Ammon's horn (tissue), 1 donor: ENCODE measurements around the gene ATP6V0B.

Experiments
- DNase-seq: peaks from one replicate; pipeline ENCODE4 v3.0.0-alpha.2; 2016; ENCODE audit warnings: low spot score

Gene ATP6V0B

DNA sequence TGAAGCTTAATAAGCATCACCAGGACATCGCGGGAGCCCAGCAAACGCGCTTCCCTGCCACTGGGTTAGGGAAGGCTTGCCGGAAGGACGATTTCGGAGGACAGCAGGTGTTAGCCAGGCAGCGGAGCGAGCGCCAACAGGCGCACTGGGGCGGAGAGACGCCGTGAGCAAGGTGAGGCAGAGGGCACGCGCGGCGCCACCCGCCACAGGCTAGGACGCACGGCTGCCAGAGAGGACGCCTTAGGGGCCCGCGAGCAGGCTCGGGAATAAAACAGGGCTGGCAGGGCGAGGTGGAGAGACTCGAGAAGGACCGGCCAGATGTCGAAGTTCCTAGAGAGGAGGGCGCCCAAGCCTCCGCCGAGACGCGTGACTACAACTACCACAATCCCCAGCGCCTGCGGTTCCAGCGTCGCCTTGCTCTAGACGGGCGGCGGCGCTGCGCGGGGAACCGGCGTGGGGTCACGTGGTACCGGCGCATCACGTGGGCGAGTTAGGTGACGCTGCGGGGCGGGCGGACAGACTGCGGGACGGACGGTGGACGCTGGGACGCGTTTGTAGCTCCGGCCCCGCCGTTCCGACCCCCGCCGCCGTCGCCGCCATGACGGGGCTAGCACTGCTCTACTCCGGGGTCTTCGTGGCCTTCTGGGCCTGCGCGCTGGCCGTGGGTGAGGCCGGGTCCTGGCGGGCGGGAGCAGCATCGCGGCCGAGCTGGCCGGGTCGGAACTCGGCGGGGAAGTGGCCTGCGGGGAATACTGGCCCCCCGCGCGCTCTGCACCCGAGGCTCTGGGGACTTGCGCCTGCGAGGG lies at the start of gene ATP6V0B:
Gene ATP6V0B (plus strand): TSS at position 518 of the 806 bp plus-strand sequence. CDS start 81 bp downstream, at position 599.
- DNase-seq: peak; percentile 98

- no peak for DNase-seq
These were observed 48.9 kb upstream of the ATP6V0B start for GRCh38 chr1:43925846-43926245.

- no peak for DNase-seq
These were observed 44.4 kb upstream of the ATP6V0B start for GRCh38 chr1:43930168-43930948.

DNA sequence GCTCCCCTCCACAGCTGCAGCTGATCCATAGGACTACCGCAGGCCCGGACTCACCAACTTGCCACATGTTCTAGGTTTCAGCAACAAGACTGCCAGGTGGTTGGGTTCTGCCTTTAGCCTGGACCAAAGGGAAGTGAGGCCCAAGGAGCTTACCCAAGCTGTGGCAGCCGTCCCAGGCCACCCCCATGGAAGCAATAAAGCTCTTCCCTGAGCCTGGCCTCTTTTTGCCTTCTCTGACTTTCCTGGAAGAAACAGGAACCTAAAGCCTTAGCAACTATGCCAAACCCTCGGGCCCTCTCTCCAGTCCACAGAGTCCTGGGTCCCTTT lies 43.8 kb upstream of the ATP6V0B start:
- no peak for DNase-seq

DNA sequence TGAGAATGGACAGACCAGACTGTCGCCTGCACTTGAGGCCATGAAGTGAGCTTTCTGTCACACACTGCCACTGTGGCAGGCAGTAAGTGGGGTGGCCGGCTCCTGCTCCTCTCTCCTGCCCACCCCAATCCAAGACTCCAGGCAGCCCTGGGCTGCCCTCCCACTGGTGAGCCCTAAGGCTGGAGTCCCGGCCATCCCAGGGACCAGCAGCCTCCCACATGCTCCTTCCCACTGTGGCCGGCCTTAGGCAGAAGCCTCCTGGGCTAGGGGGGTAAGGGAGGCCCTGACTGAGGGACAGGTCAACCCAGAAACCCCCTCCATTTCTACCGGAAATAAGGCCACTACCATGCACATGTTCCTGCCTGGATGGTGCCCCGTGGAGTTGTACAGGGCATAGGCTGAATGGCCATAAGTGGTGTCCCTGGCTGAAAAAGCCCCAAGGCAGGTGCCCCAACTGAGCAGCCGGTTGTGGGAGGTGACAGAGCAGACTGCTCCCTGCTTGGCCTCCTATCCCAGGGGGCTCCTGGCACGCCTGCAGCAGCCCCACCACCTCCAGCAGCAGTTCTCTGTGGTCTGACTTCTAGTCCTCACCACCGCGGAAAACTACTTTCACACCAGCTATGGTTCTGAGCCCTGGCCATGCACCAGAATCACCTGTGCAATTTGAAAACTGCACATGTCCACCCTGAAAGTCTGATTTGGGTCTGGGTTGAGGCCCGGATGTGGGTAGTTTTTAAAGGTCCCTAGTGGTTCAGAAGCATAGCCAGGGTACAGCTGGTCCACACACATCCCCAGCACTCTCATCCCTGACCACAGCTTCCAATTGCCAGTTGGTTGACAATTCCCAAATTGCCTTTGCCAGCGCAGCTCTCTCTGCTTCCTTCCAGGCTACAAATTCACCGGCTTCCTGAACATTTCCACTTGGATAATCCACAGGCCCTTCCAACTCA lies 42.8 kb upstream of the ATP6V0B start:
- no peak for DNase-seq

DNA sequence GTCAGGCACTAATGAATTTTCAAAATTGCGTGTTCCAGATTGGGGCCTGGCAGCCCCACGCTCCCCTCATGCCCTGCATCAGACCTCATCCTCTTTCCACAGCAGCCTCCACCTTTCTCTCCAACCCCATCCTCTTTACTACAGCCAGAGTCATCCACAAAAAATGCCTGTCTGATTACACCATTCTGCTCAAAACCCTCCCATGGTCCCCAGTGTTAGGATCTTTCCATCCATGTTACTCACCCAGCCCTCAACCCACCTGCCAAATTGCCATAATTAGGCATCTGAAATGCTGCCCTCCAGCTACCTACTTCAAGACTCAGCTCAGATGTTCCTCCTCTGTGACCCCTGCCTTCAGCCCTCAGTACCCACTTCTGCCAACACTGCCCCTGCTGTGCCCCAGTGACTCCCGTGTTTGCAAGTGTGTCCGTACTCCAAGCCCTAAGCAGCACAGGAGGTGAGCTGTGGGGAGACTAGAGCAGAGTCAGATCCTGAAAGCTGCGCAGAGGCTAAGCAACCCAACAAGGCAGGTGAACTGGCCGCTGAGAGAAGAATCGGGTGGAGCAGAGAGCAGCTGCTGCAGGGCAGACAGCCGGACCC lies 41.9 kb upstream of the ATP6V0B start:
- no peak for DNase-seq

DNA sequence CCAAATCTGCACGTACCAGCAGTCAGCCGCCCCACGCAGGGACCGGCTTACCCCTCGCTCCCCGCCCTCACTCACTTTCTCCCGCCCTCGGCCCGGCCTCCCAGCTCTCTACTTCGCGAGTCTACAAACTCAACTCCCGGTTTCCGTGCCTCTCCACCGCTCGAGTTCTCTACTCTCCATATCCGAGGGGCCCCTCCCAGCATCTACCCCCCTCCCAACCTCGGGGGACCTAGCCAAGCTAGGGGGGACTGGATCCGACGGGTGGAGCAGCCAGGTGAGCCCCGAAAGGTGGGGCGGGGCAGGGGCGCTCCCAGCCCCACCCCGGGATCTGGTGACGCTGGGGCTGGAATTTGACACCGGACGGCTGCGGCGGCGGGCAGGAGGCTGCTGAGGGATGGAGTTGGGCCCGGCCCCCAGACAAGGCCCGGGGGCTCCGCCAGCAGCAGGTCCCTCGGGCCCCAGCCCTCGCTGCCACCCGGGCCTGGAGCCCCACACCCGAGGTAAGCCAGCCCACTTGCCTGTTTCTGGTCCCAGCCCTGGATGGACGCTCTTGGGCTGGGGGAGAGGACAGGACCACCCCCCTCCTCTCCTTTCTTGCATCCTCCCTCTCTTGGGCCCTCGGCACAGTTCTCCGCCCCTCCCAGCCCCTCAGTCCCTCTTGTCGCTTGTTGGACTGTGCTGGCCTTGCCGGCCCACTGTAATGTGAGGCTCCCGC lies 41.2 kb upstream of the ATP6V0B start, which contains the start of gene ARTN:
Gene ARTN (plus strand): TSS at position 416 of the 715 bp plus-strand sequence. CDS start 1,856 bp downstream, outside the sequence.
- DNase-seq: no peak

GRCh38 chr1:43934101-43934985 lies 40.4 kb upstream of the ATP6V0B start:
- DNase-seq: peak; percentile 70

GRCh38 chr1:43934986-43935324 lies 39.8 kb upstream of the ATP6V0B start:
- DNase-seq: no peak

GRCh38 chr1:43935711-43936427 lies 38.9 kb upstream of the ATP6V0B start:
- no peak for DNase-seq

DNA sequence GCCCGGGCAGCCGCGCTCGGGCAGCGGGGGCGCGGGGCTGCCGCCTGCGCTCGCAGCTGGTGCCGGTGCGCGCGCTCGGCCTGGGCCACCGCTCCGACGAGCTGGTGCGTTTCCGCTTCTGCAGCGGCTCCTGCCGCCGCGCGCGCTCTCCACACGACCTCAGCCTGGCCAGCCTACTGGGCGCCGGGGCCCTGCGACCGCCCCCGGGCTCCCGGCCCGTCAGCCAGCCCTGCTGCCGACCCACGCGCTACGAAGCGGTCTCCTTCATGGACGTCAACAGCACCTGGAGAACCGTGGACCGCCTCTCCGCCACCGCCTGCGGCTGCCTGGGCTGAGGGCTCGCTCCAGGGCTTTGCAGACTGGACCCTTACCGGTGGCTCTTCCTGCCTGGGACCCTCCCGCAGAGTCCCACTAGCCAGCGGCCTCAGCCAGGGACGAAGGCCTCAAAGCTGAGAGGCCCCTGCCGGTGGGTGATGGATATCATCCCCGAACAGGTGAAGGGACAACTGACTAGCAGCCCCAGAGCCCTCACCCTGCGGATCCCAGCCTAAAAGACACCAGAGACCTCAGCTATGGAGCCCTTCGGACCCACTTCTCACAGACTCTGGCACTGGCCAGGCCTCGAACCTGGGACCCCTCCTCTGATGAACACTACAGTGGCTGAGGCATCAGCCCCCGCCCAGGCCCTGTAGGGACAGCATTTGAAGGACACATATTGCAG lies 38.2 kb upstream of the ATP6V0B start:
- no peak for DNase-seq

DNA sequence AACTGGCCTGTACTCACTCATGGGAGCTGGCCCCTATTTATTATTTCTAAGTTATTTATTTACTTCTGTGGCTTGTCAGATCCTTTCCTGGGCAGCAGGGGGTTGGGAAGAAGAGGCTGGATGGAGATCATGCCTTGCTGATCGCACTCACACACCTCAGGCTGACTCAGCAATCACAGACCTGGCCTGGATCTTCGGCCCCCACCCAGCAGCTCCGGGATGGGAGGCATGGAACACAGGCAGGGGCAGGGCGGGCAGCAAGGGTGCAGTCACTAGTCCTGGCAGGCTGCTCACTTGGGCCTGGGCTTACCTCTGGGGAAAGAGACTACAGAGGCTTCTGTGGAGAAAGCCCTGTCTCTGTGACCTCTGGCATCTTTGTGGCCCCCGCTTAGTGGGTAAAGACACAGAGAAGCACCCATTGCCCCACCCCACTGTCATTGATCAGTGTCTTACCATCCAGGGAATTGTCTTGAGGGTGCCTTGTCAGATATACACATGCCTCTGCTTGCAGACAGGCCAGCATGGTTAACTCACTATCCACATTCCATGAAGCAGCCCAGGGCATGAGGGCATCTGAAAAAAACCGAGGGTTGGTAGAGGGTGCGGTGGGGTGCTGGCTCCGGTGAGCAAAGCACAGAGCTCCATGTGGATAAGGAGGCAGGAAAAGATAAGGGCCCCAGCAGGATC lies 37.4 kb upstream of the ATP6V0B start:
- DNase-seq: no peak

- no peak for DNase-seq
These were observed 36.4 kb upstream of the ATP6V0B start for GRCh38 chr1:43938383-43938782.

DNA sequence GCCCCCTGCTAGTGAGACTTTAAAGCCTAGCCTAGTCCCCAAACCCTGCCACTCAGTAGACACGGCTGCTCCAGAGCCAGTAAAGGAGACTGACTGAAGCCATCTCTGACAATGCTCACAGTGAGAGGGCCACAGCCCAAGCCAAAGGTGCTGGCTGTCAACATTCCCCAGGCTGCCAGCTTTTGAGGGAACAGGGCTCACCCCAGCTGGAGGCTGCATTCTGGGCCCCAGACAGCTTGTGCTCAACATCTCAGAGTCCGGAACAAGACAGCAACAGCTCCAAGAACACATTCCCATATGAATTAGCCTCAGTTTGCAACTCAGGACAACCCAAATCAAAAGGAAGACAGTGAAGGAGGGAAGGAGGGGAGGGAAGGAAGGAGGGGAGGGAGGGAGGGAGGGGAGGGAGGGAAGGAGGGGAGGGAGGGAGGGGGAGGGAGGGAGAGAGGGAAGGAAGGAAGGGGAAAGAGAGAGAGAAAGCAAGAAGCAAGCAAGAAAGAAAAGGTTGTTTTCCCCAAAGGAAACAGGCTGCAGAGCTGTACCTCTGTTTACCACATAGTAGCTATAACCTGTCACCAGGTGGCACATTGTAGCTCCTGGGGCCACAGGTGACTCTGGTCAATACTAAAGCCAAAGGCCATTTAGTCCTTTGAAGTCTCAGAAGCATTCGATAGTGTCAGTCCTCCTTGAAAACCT lies 35.7 kb upstream of the ATP6V0B start:
- DNase-seq: peak; percentile 65

GRCh38 chr1:43942411-43942810 lies 32.3 kb upstream of the ATP6V0B start:
- DNase-seq: no peak

DNA sequence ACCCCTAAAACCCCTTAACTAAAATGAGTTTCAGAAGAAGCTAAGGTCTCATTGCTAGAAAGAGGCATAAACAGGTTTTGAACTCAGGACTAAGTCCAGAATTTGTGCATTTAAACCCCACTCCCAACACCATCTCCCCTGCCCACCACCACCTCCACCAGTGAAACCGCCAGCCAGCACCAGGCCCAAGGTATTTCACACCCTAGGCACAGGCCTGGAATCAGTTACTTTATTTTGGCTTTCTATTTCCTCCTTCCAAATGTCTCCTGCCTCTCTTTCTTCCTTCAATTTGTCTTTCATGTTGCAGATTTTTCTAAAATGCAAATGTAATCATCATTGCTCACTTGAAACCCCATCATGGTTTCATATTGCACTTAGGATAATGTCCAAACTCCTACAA lies 29.9 kb upstream of the ATP6V0B start:
- DNase-seq: no peak

- DNase-seq: no peak
These were observed 29.0 kb upstream of the ATP6V0B start for GRCh38 chr1:43945674-43946235.
